IMR-90 (cell line): Measurements from ENCODE around the gene HPN.

Experiments
- CEBPB ChIP-seq: IDR thresholded peaks from 2 replicates; pipeline ENCODE4 v1.6.1; 2012; ENCODE audit warnings: low read depth, low read length, improper control_type of control experiment
- FOS ChIP-seq: fragments of 150-350 bp; IDR thresholded peaks from 2 replicates; pipeline ENCODE4 v1.6.1; 2016; ENCODE audit warnings: low read depth, low read length
- MAFK ChIP-seq: IDR thresholded peaks from 2 replicates; pipeline ENCODE4 v1.6.1; 2012; ENCODE audit warnings: low read depth, low read length, improper control_type of control experiment
- MAZ ChIP-seq: IDR thresholded peaks from 2 replicates; pipeline ENCODE4 v1.6.1; 2012; ENCODE audit warnings: low read depth, mild to moderate bottlenecking, low read length, improper control_type of control experiment, moderate library complexity, borderline replicate concordance
- MXI1 ChIP-seq: IDR thresholded peaks from 2 replicates; pipeline ENCODE4 v1.6.1; 2012; ENCODE audit warnings: low read depth, mild to moderate bottlenecking, low read length, moderate library complexity, borderline replicate concordance
- NFE2L2 ChIP-seq: fragments of 150-350 bp; IDR thresholded peaks from 2 replicates; pipeline ENCODE4 v1.6.1; 2016; ENCODE audit warnings: low read depth, mild to moderate bottlenecking, low read length
- POLR2A ChIP-seq: IDR thresholded peaks from 2 replicates; pipeline ENCODE4 v1.6.1; 2012; ENCODE audit warnings: mild to moderate bottlenecking, low read depth, low read length
- RCOR1 ChIP-seq: IDR thresholded peaks from 2 replicates; pipeline ENCODE4 v1.6.1; 2012; ENCODE audit warnings: mild to moderate bottlenecking, low read length, improper control_type of control experiment; ENCODE audit not compliant: insufficient replicate concordance
- RFX5 ChIP-seq: IDR thresholded peaks from 2 replicates; pipeline ENCODE4 v1.8.0; 2012; ENCODE audit warnings: low read depth, mild to moderate bottlenecking, low read length, moderate library complexity
- SMC3 ChIP-seq: fragments of 150-350 bp; IDR thresholded peaks from 2 replicates; pipeline ENCODE4 v1.6.1; 2016; ENCODE audit warnings: low read depth, mild to moderate bottlenecking, antibody characterized with exemption, low read length, moderate library complexity
- TF ChIP-seq, protein P1 (sequence below): conservative IDR thresholded peaks from 2 replicates; pipeline ENCODE4 v1.5.1; 2012; ENCODE audit warnings: mild to moderate bottlenecking, low read depth, low read length, improper control_type of control experiment
- TF ChIP-seq, protein P2 (sequence below): fragments of 150-350 bp; IDR thresholded peaks from 2 replicates; pipeline ENCODE4 v1.6.1; 2016; ENCODE audit warnings: low read depth, mild to moderate bottlenecking, low read length, moderate library complexity, borderline replicate concordance

DNA sequence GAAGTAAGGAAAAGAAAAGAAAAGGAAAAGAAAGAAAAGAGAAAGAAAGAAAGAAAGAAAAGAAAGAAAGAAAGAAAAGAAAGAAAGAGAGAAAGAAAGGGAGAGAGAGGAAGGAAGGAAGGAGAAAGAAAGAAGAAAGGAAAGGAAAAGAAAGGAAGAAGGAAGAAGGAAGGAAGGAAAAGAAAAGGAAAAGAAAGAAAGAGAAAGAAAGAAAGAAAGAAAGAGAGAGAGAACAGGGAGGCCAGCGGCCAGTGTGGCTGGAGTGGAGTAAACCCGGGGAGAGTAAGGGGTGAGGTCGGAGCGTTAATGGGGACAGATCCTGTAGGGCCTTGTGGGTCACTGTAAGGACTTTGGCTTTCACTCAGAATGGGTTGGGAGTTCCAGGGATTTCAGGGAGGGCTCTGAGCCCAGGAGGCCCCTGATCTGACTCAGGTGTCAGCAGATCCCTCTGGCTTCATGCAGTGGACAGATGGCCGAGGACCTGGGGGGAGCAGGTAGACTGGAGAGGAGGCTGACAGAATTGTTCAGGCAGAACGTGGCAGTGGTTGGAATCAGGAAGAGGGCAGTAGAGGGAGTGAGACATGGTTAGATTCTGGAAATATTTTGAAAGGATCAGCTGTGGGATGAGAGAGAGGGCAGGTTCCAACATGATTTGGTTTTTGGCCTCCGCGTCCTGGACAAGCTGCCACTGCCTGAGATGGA, 54.3 kb downstream of the HPN start:
- TF ChIP-seq, protein P1, sequence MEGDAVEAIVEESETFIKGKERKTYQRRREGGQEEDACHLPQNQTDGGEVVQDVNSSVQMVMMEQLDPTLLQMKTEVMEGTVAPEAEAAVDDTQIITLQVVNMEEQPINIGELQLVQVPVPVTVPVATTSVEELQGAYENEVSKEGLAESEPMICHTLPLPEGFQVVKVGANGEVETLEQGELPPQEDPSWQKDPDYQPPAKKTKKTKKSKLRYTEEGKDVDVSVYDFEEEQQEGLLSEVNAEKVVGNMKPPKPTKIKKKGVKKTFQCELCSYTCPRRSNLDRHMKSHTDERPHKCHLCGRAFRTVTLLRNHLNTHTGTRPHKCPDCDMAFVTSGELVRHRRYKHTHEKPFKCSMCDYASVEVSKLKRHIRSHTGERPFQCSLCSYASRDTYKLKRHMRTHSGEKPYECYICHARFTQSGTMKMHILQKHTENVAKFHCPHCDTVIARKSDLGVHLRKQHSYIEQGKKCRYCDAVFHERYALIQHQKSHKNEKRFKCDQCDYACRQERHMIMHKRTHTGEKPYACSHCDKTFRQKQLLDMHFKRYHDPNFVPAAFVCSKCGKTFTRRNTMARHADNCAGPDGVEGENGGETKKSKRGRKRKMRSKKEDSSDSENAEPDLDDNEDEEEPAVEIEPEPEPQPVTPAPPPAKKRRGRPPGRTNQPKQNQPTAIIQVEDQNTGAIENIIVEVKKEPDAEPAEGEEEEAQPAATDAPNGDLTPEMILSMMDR = no peak
- TF ChIP-seq NFE2L2 (no peak), FOS (no peak), RFX5 (no peak), MXI1 (no peak), POLR2A (no peak), RCOR1 (no peak), CEBPB (no peak), SMC3 (no peak), MAZ (no peak), MAFK (no peak)
- TF ChIP-seq, protein P2, sequence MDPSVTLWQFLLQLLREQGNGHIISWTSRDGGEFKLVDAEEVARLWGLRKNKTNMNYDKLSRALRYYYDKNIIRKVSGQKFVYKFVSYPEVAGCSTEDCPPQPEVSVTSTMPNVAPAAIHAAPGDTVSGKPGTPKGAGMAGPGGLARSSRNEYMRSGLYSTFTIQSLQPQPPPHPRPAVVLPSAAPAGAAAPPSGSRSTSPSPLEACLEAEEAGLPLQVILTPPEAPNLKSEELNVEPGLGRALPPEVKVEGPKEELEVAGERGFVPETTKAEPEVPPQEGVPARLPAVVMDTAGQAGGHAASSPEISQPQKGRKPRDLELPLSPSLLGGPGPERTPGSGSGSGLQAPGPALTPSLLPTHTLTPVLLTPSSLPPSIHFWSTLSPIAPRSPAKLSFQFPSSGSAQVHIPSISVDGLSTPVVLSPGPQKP = no peak
